ENCODE results near the gene CAMKK2. TPM values are rescaled to one million over a fixed set of nuclear protein-coding genes. Genes with fewer than 3 reads are reported as not detected.

Gene CAMKK2
- total and polyA plus RNA-seq, 2 donors (not counting 1 experiment from before 2014, with no cell fraction given) = 19.3 to 26.4 TPM

GRCh38 chr12:121285856-121286255 is 10.7 kb downstream of the CAMKK2 start:
- peaks cover 4% of the 10 kb centered on the region for H3K79me2 ChIP-seq (ENCODE audit: control insufficient read depth, insufficient read depth, low read length)
- H3K27ac ChIP-seq (ENCODE audit: insufficient read depth, low read length) = no peak overlapping the region
- TF ChIP-seq CTCF (conservative IDR thresholded peaks at IDR 0.05 in 1 of 2, IDR thresholded peaks at IDR 0.05 in 1 of 2; ENCODE audit: low read depth in 1 of 2, low read length in 2 of 2) (no peak), EZH2 (IDR thresholded peaks at IDR 0.05; ENCODE audit: low read length, missing control alignments) (no peak)
- H2AFZ ChIP-seq (ENCODE audit: low read length) = no peak overlapping the region
- peaks cover 3% of the 10 kb centered on the region for H3K36me3 ChIP-seq (ENCODE audit: control insufficient read depth, insufficient read depth, low read length)
- H3K9ac ChIP-seq (ENCODE audit: insufficient read depth, low read length) = no peak overlapping the region
- no peaks in the 10 kb centered on the region for H3K9me3 ChIP-seq (ENCODE audit: control insufficient read depth, insufficient read depth, low read depth, low read length)
- no peak overlapping the region for H3K4me3 ChIP-seq (replicated peaks in 1 of 4; ENCODE audit: control extremely low read depth in 1 of 4, insufficient read depth in 1 of 4, low read depth in 3 of 4, low read length in 4 of 4)
- H3K27me3 ChIP-seq (ENCODE audit: control insufficient read depth, insufficient read depth, low read length) = no peaks in the 10 kb centered on the region
- peaks cover 11% of the 10 kb centered on the region for H3K4me1 ChIP-seq (ENCODE audit: control insufficient read depth, extremely low read depth, insufficient read depth, low read length)
- no peak for DNase-seq (ENCODE audit: low read depth in 2 of 2)
- H4K20me1 ChIP-seq (ENCODE audit: control insufficient read depth, extremely low read depth, insufficient read depth, low read length) = no peaks in the 10 kb centered on the region
- no peak overlapping the region for H3K4me2 ChIP-seq (ENCODE audit: extremely low read depth, insufficient read depth, low read length)

- Histone ChIP-seq H2AFZ (ENCODE audit: low read length) (no peak overlapping the region), H3K4me2 (ENCODE audit: extremely low read depth, insufficient read depth, low read length) (peak overlapping the region; percentile 51), H3K9me3 (ENCODE audit: control insufficient read depth, insufficient read depth, low read depth, low read length) (no peaks in the 10 kb centered on the region), H3K79me2 (ENCODE audit: control insufficient read depth, insufficient read depth, low read length) (peaks cover 4% of the 10 kb centered on the region), H3K27ac (ENCODE audit: insufficient read depth, low read length) (peak overlapping the region; percentile 39), H3K36me3 (ENCODE audit: control insufficient read depth, insufficient read depth, low read length) (peaks cover 3% of the 10 kb centered on the region), H3K27me3 (ENCODE audit: control insufficient read depth, insufficient read depth, low read length) (no peaks in the 10 kb centered on the region), H3K4me1 (ENCODE audit: control insufficient read depth, extremely low read depth, insufficient read depth, low read length) (peaks cover 12% of the 10 kb centered on the region), H3K4me3 (replicated peaks in 1 of 4; ENCODE audit: control extremely low read depth in 1 of 4, insufficient read depth in 1 of 4, low read depth in 3 of 4, low read length in 4 of 4) (no peak overlapping the region), H3K9ac (ENCODE audit: insufficient read depth, low read length) (no peak overlapping the region), H4K20me1 (ENCODE audit: control insufficient read depth, extremely low read depth, insufficient read depth, low read length) (no peaks in the 10 kb centered on the region)
- no peak for TF ChIP-seq CTCF (conservative IDR thresholded peaks at IDR 0.05 in 1 of 2, IDR thresholded peaks at IDR 0.05 in 1 of 2; ENCODE audit: low read depth in 1 of 2, low read length in 2 of 2)
- no peak for TF ChIP-seq EZH2 (IDR thresholded peaks at IDR 0.05; ENCODE audit: low read length, missing control alignments)
- DNase-seq (ENCODE audit: low read depth in 2 of 2) = peak in 1 of 2 donors; percentile 44
These were observed 11.7 kb downstream of the CAMKK2 start for GRCh38 chr12:121284551-121285390.

DNA sequence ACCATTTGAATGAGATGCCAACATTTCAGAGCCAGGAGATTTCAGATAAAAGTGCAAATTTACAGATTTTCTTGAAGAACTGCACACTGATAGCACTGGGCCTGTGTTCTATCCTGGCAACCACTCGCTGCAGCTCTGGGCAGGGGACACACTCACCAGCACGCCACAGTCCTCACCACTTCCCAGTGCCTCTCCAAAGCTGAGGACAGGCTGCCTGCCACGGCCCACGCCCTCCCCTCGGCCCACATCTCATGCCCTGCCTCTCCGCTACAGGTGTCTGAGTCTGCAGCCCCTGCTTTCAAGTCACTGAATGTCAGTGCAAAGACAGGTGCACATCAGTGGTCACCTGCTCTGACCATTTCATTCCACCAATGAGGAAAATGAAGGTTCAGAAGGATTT is 12.7 kb downstream of the CAMKK2 start:
- peaks cover 4% of the 10 kb centered on the region for H3K79me2 ChIP-seq (ENCODE audit: control insufficient read depth, insufficient read depth, low read length)
- H3K9me3 ChIP-seq (ENCODE audit: control insufficient read depth, insufficient read depth, low read depth, low read length) = no peaks in the 10 kb centered on the region
- peaks cover 18% of the 10 kb centered on the region for H3K4me1 ChIP-seq (ENCODE audit: control insufficient read depth, extremely low read depth, insufficient read depth, low read length)
- H2AFZ ChIP-seq (ENCODE audit: low read length) = no peak overlapping the region
- H3K9ac ChIP-seq (ENCODE audit: insufficient read depth, low read length) = no peak overlapping the region
- H3K27ac ChIP-seq (ENCODE audit: insufficient read depth, low read length) = no peak overlapping the region
- H3K27me3 ChIP-seq (ENCODE audit: control insufficient read depth, insufficient read depth, low read length) = no peaks in the 10 kb centered on the region
- peaks cover 3% of the 10 kb centered on the region for H3K36me3 ChIP-seq (ENCODE audit: control insufficient read depth, insufficient read depth, low read length)
- no peaks in the 10 kb centered on the region for H4K20me1 ChIP-seq (ENCODE audit: control insufficient read depth, extremely low read depth, insufficient read depth, low read length)
- no peak for DNase-seq (ENCODE audit: low read depth in 2 of 2)
- H3K4me3 ChIP-seq (replicated peaks in 1 of 4; ENCODE audit: control extremely low read depth in 1 of 4, insufficient read depth in 1 of 4, low read depth in 3 of 4, low read length in 4 of 4) = no peak overlapping the region
- no peak overlapping the region for H3K4me2 ChIP-seq (ENCODE audit: extremely low read depth, insufficient read depth, low read length)
- no peak for TF ChIP-seq CTCF (conservative IDR thresholded peaks at IDR 0.05 in 1 of 2, IDR thresholded peaks at IDR 0.05 in 1 of 2; ENCODE audit: low read depth in 1 of 2, low read length in 2 of 2)
- TF ChIP-seq EZH2 (IDR thresholded peaks at IDR 0.05; ENCODE audit: low read length, missing control alignments) = no peak

Measured in fibroblast of lung (primary cell).